HEK293 (cell line): ENCODE data around the gene PDLIM5.

ENCODE experiments used
- CTCF ChIP-seq: fragments of 450-650 bp; formaldehyde crosslinking; IDR thresholded peaks from 2 replicates; pipeline ENCODE4 v1.5.1; 2016; ENCODE audit warnings: missing biosample characterization, missing genetic modification characterization
- KLF1 ChIP-seq: fragments of 450-650 bp; formaldehyde crosslinking; IDR thresholded peaks from 2 replicates; pipeline ENCODE4 v1.5.1; 2016; ENCODE audit warnings: missing biosample characterization, missing genetic modification characterization
- YY1 ChIP-seq: fragments of 450-650 bp; formaldehyde crosslinking; IDR thresholded peaks from 2 replicates; pipeline ENCODE4 v1.5.1; 2018; ENCODE audit warnings: missing biosample characterization, missing genetic modification characterization
- ZBTB21 ChIP-seq: fragments of 450-650 bp; formaldehyde crosslinking; IDR thresholded peaks from 2 replicates; pipeline ENCODE4 v1.5.1; 2017; ENCODE audit warnings: missing biosample characterization, missing genetic modification characterization
- ZFP69B ChIP-seq: fragments of 450-650 bp; formaldehyde crosslinking; IDR thresholded peaks from 2 replicates; pipeline ENCODE4 v1.5.1; 2016; ENCODE audit warnings: missing biosample characterization, missing genetic modification characterization
- ZNF24 ChIP-seq: fragments of 450-650 bp; formaldehyde crosslinking; IDR thresholded peaks from 2 replicates; pipeline ENCODE4 v1.5.1; 2016; ENCODE audit warnings: missing biosample characterization, missing genetic modification characterization
- ZNF561 ChIP-seq: fragments of 450-650 bp; IDR thresholded peaks from 2 replicates; pipeline ENCODE4 v1.5.1; 2018; ENCODE audit warnings: missing biosample characterization, missing genetic modification characterization, borderline replicate concordance
- ZNF843 ChIP-seq: fragments of 450-650 bp; formaldehyde crosslinking; IDR thresholded peaks from 2 replicates; pipeline ENCODE4 v1.5.1; 2016; ENCODE audit warnings: missing biosample characterization, missing genetic modification characterization
- TF ChIP-seq, protein P1 (sequence below): fragments of 450-650 bp; formaldehyde crosslinking; IDR thresholded peaks from 2 replicates; pipeline ENCODE4 v1.5.1; 2016; ENCODE audit warnings: missing biosample characterization, missing genetic modification characterization

GRCh38 chr4:94582517-94582916 is 130.8 kb downstream of the PDLIM5 start:
- TF ChIP-seq CTCF (no peak), ZBTB21 (tag by site-specific recombination) (no peak), YY1 (tag by site-specific recombination) (no peak), KLF1 (tag by site-specific recombination) (no peak), ZFP69B (tag by site-specific recombination) (no peak), ZNF843 (tag by site-specific recombination) (no peak), ZNF24 (tag by site-specific recombination) (no peak), ZNF561 (tag by site-specific recombination) (no peak)
- TF ChIP-seq, protein P1, sequence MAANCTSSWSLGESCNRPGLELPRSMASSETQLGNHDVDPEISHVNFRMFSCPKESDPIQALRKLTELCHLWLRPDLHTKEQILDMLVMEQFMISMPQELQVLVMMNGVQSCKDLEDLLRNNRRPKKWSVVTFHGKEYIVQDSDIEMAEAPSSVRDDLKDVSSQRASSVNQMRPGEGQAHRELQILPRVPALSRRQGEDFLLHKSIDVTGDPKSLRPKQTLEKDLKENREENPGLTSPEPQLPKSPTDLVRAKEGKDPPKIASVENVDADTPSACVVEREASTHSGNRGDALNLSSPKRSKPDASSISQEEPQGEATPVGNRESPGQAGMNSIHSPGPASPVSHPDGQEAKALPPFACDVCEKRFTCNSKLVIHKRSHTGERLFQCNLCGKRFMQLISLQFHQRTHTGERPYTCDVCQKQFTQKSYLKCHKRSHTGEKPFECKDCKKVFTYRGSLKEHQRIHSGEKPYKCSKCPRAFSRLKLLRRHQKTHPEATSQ (tag by site-specific recombination), result no peak
